NB4 (cell line): ENCODE results near the gene NR3C1.
A peak's percentile ranks its signal among the peaks of the same experiment; 100 is the strongest.

Source experiments
- DNase-seq: peaks from one replicate; pipeline ENCODE4 v3.0.0; 2010; ENCODE audit warnings: low read depth
- H3K4me3 ChIP-seq: one replicate; pipeline ENCODE4 v1.5.1; 2011; ENCODE audit warnings: mild to moderate bottlenecking, low read depth, low read length, moderate library complexity
- CTCF ChIP-seq: IDR thresholded peaks from one replicate; pipeline ENCODE4 v1.5.1; 2012; ENCODE audit warnings: low read depth, low read length
- MYC ChIP-seq: IDR thresholded peaks from 2 replicates; pipeline ENCODE4 v1.6.1; 2011; ENCODE audit warnings: low read depth, low read length
- POLR2A ChIP-seq: IDR thresholded peaks from 2 replicates; pipeline ENCODE4 v1.6.1; 2011; ENCODE audit warnings: mild to moderate bottlenecking; ENCODE audit not compliant: insufficient read length; ENCODE audit errors: extremely low read depth
- TF ChIP-seq, protein P1 (sequence below): IDR thresholded peaks from 2 replicates; pipeline ENCODE4 v1.6.1; 2011; ENCODE audit warnings: low read depth, low read length

The NR3C1 gene

DNA sequence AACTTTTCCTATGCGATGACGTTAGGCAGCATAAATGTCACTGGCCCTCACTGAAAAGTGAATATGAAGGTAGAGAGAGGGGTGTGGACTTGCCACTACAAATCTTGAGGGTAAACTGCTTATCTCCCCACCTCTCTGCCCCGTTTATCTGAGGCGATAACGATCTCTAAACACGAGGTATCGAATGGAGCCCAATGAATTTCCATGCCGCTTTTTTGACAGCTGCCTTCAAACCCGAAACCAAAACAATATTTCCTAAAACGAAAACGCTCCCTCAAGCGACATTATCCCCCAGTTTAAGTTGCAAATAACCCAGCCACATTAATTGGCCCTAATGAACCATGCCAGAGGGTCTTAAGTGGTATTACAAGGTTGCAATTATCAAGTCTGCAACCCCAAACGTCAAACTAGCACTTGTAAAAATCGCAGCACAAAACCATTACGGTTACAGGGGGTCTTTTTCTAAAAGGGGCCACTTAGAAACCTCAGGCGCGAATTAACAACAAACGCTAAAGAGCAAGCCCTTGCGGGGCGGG, 1.4 kb downstream of the NR3C1 start:
- peak; percentile 33 for DNase-seq
- H3K4me3 ChIP-seq, result peak overlapping the region; percentile 95
- TF ChIP-seq MYC (peak; percentile 43; the same call in 1 of the 2 replicates), CTCF (no peak), POLR2A (no peak)
- TF ChIP-seq, protein P1, sequence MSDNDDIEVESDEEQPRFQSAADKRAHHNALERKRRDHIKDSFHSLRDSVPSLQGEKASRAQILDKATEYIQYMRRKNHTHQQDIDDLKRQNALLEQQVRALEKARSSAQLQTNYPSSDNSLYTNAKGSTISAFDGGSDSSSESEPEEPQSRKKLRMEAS, result peak; percentile 2; the same call in 1 of the 2 replicates

DNA sequence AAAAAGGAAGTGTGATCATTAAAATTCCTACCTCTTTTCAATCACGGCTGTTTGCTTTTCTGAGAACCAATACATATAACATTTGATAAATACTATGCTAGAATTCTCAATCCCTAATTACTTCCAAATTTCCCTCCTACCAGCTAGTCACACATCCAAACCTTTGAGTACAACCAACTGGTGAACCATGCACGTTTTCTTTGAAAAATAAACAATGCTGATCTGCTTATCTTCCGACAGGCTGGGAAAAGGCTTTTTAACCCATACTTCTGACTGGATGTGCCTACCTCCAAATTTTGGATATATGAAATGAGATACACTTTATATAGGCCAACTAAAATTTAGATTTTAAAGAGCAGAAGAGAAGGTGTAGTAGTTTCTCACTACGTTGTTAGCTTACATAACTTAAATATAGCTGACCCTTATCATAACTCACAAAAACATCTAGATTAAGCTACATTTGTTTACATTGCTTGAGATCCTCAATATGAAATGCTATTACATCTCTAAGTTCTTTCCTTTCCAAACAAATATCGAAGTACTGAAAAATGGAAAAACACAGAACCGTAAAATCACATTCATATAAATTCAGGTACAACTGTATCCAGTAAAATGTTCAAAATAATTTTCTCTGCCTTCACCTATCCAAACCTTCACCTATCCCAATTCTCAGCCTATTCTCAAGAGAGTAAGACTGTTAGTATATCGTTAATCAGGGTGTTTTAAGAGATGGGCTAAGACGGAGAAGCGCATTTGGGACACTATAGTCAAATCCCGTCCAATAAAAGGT, 2.1 kb downstream of the NR3C1 start:
- TF ChIP-seq POLR2A (no peak), MYC (no peak), CTCF (no peak)
- TF ChIP-seq, protein P1, result no peak
- H3K4me3 ChIP-seq, result peak overlapping the region; percentile 95
- no peak for DNase-seq

GRCh38 chr5:143400541-143401226, 2.8 kb downstream of the NR3C1 start:
- no peak for DNase-seq
- peak overlapping the region; percentile 95 for H3K4me3 ChIP-seq

DNA sequence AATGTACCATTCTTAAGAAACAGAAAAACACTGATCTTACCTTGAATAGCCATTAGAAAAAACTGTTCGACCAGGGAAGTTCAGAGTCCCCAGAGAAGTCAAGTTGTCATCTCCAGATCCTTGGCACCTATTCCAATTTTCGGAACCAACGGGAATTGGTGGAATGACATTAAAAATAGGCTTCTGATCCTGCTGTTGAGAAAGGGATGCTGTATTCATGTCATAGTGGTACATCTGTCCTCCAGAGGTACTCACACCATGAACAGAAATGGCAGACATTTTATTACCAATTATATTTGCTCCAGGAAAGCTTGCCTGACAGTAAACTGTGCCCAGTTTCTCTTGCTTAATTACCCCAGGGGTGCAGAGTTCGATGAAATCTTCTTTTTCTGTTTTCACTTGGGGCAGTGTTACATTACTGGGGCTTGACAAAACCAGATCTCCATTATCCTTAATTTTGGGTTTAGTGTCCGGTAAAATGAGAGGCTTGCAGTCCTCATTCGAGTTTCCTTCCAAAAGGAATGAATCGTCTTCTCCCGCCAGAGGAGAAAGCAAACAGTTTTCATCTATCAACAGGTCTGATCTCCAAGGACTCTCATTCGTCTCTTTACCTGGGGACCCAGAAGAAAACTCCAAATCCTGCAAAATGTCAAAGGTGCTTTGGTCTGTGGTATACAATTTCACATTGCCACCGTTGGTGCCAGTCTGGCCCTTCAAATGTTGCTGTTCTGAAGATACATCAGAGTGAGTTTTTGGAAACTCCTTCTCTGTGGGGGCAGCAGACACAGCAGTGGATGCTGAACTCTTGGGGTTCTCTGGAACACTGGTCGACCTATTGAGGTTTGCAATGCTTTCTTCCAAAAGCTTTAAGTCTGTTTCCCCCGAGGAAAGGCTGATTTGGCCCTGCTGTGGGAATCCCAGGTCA, 3.6 kb downstream of the NR3C1 start:
- peak overlapping the region; percentile 95 for H3K4me3 ChIP-seq
- no peak for DNase-seq
- TF ChIP-seq MYC, result no peak

More at GRCh38 chr5:143400541-143401226, 2.8 kb downstream of the NR3C1 start:
- TF ChIP-seq MYC (no peak), CTCF (no peak), POLR2A (no peak)
- TF ChIP-seq, protein P1, result no peak

GRCh38 chr5:143398451-143399237, 4.8 kb downstream of the NR3C1 start:
- TF ChIP-seq POLR2A, result no peak
- TF ChIP-seq MYC, result no peak
- TF ChIP-seq, protein P1, result no peak
- peak overlapping the region; percentile 95 for H3K4me3 ChIP-seq
- peak; percentile 25 for DNase-seq

DNA sequence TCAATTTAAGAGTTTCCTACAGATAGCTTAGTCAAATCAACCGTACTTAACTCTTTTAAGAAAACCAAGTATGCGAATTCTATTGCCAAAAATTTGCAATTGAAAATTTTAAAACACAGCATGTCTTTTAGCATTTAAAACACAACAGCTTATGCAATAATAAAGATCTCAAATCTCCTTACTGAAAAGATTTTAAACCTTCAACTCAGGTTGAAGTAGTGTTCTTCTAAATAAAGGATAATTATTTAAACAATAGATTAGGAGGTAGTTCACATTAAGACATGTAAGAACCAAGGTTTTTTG, 5.5 kb downstream of the NR3C1 start:
- TF ChIP-seq CTCF (no peak), POLR2A (no peak)
- peak overlapping the region; percentile 95 for H3K4me3 ChIP-seq
- no peak for DNase-seq
